Stimulated activated memory B cell treated with anti-CD40 and anti-IgM and Interleukin-4, amounts not matched to agents 10 μg/mL and 1 μg/mL and 100 μg/mL, for 72 hours (primary cell): ENCODE results near the gene MRGPRG.
"Not testable (repeated sequence)": the region's sequence is repeated elsewhere in the genome, so short reads cannot be mapped to it uniquely, and the experiment has no call there.

Experiments
- ATAC-seq: fragments of 150-1000 bp; cut with Tn5 transposase; 2 replicates; pipeline ENCODE4 v1.10.0; 2021
- H3K27ac Mint-ChIP-seq: one replicate; pipeline ENCODE4 v1.8.0; 2022; ENCODE audit warnings: mild to moderate bottlenecking, mixed read lengths
- H3K27me3 Mint-ChIP-seq: one replicate; pipeline ENCODE4 v1.8.0; 2022; ENCODE audit warnings: mixed read lengths
- H3K36me3 Mint-ChIP-seq: one replicate; pipeline ENCODE4 v1.8.0; 2022; ENCODE audit warnings: mixed read lengths
- H3K4me1 Mint-ChIP-seq: one replicate; pipeline ENCODE4 v1.8.0; 2022; ENCODE audit warnings: mixed read lengths
- H3K4me3 Mint-ChIP-seq: one replicate; pipeline ENCODE4 v1.8.0; 2022; ENCODE audit warnings: mild to moderate bottlenecking, moderate library complexity, mixed read lengths
- H3K9me3 Mint-ChIP-seq: one replicate; pipeline ENCODE4 v1.8.0; 2022; ENCODE audit warnings: mixed read lengths

The MRGPRG gene

DNA sequence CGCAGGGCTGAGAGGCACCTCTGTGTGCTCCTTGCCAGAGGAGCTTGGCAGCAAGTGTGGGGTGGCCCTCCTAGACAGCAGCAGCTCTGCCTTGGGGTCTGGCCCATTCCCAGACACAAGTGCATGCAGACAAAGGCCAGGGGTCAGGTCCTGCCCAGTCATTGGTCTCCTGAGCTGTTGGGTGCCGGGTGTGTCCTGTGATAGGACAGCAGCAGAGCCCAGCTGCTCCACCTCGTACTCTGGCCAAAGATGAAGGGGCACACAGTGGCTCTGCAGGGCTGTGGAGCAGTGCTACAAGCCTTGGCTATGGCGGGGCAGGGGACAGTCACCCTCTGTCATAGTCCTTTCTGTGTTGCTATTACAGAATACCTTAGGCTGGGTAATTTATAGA is 36.2 kb downstream of the MRGPRG start:
- no peak overlapping the region for H3K4me3 Mint-ChIP-seq
- H3K9me3 Mint-ChIP-seq = no peaks in the 10 kb centered on the region
- no peak for ATAC-seq
- H3K4me1 Mint-ChIP-seq = no peaks in the 10 kb centered on the region
- peaks cover 23% of the 10 kb centered on the region for H3K27me3 Mint-ChIP-seq
- H3K36me3 Mint-ChIP-seq = no peaks in the 10 kb centered on the region
- H3K27ac Mint-ChIP-seq = no peak overlapping the region

DNA sequence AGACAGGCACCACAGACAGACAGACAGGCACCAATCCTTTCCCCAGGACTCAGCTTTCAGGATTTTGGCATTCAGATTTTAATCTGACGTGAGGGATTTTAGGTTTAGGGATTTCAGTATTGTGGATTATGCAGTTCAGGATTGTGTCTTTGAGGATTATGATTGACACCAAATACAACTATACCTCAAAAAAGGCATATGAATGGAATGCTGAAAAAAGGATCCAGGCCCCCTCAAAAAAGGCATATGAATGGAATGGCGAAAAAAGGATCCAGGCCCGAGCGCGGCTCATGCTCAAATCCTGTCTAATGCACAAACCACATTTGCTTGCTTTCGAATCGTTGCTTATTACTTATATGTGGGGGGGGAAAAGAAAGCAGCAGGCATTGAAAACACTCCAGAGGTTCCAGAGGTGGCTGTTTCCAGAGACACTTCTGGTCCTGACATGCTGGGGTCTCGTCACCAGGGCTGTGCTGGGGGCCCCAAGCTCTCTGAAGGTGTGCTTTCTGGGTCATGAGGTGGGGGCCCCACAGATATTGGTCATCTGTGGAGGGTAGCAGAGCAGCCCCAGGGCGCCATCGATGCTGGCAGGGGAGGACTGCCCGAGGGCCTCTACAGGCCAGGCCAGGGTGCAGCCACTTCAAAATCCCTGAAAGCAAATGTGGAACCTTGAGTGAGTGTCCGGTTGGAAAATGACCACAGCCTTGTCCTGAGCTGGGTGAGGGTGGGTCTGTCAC is 36.7 kb downstream of the MRGPRG start:
- ATAC-seq = no peak
- H3K4me1 Mint-ChIP-seq = no peaks in the 10 kb centered on the region
- no peak overlapping the region for H3K4me3 Mint-ChIP-seq
- H3K27me3 Mint-ChIP-seq = peaks cover 23% of the 10 kb centered on the region
- H3K36me3 Mint-ChIP-seq = no peaks in the 10 kb centered on the region
- H3K9me3 Mint-ChIP-seq = no peaks in the 10 kb centered on the region
- no peak overlapping the region for H3K27ac Mint-ChIP-seq

DNA sequence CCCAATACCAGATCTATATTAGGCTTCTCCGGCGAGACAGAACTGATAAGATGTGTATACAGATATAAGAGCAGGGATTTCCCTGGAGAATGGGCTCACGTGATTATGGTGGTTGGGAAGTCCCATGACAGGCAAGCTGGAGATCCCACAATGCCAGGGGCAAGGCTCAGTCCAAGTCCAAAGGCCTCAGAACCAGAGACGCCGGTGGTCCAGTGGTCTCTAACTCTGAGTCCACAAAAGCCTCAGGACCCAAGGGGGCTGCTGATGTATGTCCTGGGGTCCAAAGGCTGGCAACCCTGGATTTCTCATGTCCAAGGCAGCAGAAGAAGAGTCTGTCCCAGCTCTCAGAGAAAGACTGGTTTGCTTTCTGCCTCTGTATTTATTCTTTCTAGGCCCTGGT is 37.7 kb downstream of the MRGPRG start:
- Mint-ChIP-seq H3K4me1 (no peaks in the 10 kb centered on the region), H3K36me3 (no peaks in the 10 kb centered on the region), H3K27me3 (peaks cover 26% of the 10 kb centered on the region), H3K9me3 (peaks cover 2% of the 10 kb centered on the region), H3K4me3 (no peak overlapping the region), H3K27ac (no peak overlapping the region)
- no peak for ATAC-seq

DNA sequence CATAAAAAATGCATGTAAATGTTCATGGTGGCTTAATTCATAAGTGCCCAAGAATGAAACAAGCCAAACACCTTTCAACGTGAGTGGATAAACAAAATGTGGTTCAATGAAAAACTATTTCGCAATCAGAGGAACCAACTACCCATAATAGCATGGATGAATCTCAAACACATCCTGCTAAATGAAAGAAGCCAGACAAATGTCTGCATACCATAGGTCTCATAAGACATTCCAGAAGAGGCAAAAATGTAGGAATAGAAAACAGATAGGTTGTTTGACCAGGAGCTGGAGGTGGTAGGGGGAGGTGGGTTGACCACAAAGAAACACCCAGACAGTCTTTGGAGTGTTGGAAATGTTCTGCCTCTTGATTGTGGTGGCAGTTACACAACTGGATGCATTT is 40.3 kb downstream of the MRGPRG start:
- Mint-ChIP-seq H3K27me3 (peaks cover 23% of the 10 kb centered on the region), H3K9me3 (peaks cover 8% of the 10 kb centered on the region), H3K36me3 (no peaks in the 10 kb centered on the region), H3K4me3 (no peak overlapping the region), H3K4me1 (no peaks in the 10 kb centered on the region), H3K27ac (no peak overlapping the region)
- ATAC-seq = no peak

DNA sequence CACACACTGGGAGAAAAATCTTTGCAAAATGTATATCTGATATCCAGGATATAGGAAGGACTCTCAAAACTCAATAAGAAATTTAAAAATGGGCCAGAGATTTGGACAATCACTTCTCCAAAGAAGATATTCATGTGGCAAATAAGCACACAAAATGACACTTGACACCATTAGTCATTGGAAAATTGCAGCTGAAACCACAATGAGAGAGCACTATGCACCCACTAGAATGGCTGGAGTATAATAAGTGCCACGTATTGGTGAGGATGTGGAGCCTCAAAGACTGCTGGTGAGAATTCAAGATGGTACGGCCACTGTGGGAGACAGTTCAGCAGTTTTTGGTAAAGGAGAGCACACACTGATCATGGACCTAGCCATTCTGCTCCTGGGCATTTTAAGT is 40.7 kb downstream of the MRGPRG start:
- ATAC-seq = no peak
- no peak overlapping the region for H3K4me3 Mint-ChIP-seq

DNA sequence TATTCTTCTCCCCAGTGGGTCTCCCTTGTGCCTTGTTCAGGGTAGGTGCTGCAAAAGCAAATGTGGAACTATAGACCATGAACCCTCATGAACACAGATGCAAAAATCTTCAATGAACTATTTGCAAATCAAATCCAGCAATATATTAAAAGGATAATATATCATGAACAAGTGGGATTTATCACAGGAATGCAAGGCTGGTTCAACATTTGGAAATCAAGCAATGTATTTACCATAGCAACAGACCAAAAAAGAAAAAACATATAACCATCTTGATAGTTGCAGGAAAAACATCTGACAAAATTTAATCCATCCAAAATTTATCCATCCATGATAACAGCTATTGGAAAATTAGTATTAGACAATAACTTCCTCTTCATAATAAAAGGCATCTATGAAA is 42.1 kb downstream of the MRGPRG start:
- Mint-ChIP-seq H3K27ac (no peak overlapping the region), H3K4me1 (no peaks in the 10 kb centered on the region), H3K4me3 (no peak overlapping the region), H3K27me3 (peaks cover 19% of the 10 kb centered on the region), H3K36me3 (no peaks in the 10 kb centered on the region), H3K9me3 (peaks cover 8% of the 10 kb centered on the region)
- ATAC-seq = no peak

More for the DNA sequence above, 40.7 kb downstream of the MRGPRG start:
- H3K36me3 Mint-ChIP-seq = no peaks in the 10 kb centered on the region
- H3K9me3 Mint-ChIP-seq = peaks cover 8% of the 10 kb centered on the region
- H3K27me3 Mint-ChIP-seq = peaks cover 22% of the 10 kb centered on the region
- no peak overlapping the region for H3K27ac Mint-ChIP-seq
- H3K4me1 Mint-ChIP-seq = no peaks in the 10 kb centered on the region

- no peak for ATAC-seq
- H3K4me3 Mint-ChIP-seq = no peak overlapping the region
- no peaks in the 10 kb centered on the region for H3K4me1 Mint-ChIP-seq
- H3K9me3 Mint-ChIP-seq = peaks cover 8% of the 10 kb centered on the region
- H3K27ac Mint-ChIP-seq = no peak overlapping the region
- H3K27me3 Mint-ChIP-seq = peaks cover 17% of the 10 kb centered on the region
- H3K36me3 Mint-ChIP-seq = no peaks in the 10 kb centered on the region
Measured at GRCh38 chr11:3175194-3175593, 43.4 kb downstream of the MRGPRG start.

DNA sequence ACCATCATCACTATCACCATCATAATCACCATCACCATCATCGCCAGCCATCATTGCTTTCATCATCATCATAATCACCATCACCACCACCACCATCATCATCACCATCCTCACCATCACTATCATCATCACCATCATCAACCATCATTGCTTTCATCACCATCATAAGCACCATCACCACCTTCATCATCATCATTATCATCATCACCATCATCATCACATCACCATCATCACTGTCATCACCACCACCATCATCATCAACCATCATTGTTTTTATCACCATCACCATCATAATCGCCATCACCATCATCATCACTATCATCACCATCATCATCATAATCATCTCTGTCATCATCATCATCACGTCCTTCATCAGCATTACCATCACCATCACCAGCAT is 44.2 kb downstream of the MRGPRG start:
- H3K9me3 Mint-ChIP-seq = peaks cover 8% of the 10 kb centered on the region
- H3K27me3 Mint-ChIP-seq = peaks cover 25% of the 10 kb centered on the region
- no peak overlapping the region for H3K4me3 Mint-ChIP-seq
- no peaks in the 10 kb centered on the region for H3K36me3 Mint-ChIP-seq
- no peak overlapping the region for H3K27ac Mint-ChIP-seq
- ATAC-seq = no peak
- H3K4me1 Mint-ChIP-seq = peaks cover 6% of the 10 kb centered on the region

GRCh38 chr11:3173795-3174194 is 44.8 kb downstream of the MRGPRG start:
- H3K27me3 Mint-ChIP-seq = peaks cover 31% of the 10 kb centered on the region
- peaks cover 6% of the 10 kb centered on the region for H3K4me1 Mint-ChIP-seq
- H3K36me3 Mint-ChIP-seq = no peaks in the 10 kb centered on the region
- no peak for ATAC-seq
- peaks cover 8% of the 10 kb centered on the region for H3K9me3 Mint-ChIP-seq
- no peak overlapping the region for H3K27ac Mint-ChIP-seq
- no peak overlapping the region for H3K4me3 Mint-ChIP-seq

GRCh38 chr11:3171931-3172560 is 46.6 kb downstream of the MRGPRG start:
- ATAC-seq = no peak
- Mint-ChIP-seq H3K27me3 (peaks cover 37% of the 10 kb centered on the region), H3K9me3 (peaks cover 8% of the 10 kb centered on the region), H3K36me3 (no peaks in the 10 kb centered on the region), H3K4me1 (peaks cover 6% of the 10 kb centered on the region), H3K4me3 (no peak overlapping the region), H3K27ac (no peak overlapping the region)

DNA sequence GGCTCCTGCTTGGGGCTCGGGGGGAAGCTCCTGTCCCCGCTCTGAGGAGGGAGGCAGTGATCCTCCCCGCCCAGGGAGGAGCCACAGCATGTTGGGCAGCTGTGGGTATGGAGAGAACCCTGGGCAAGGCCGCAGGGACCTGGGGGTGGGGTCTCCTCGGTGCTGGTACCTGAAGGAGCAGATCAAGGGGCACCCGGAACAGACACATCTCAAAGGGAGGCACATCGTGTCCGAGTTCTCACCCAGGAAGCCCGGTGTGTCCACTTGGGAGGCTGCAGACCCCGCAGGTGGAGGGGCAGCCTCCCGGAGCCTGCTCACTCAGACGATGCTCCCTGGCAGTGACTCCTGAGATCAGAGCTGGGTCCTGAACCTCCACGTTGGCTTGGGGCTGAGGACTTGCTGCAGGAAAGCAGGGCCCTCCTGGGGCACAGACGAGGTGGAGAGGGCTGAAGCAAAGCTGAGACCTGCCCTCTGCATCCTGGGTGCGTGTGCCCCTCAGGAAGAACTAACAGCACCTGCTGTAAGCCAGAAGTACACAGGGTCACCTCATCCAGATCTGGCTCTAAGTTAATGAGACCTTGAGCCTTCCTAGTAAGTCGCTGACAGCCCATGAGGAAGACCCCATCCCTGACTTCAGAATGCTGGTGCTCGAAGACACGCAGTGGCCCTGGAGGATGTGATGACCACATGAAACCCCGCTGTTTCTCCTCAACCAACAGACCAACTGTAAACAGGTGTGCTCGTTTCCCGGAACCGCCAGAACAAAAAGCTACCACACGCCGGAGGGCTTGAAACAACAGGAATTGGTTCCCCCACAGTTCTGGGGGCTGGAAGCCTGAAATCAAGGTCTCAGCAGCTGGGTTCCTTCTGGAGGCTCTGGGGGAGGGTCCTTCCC is 47.6 kb downstream of the MRGPRG start:
- no peak overlapping the region for H3K27ac Mint-ChIP-seq
- ATAC-seq = no peak
- H3K4me3 Mint-ChIP-seq = no peak overlapping the region
- H3K27me3 Mint-ChIP-seq = peaks cover 46% of the 10 kb centered on the region
- peaks cover 6% of the 10 kb centered on the region for H3K4me1 Mint-ChIP-seq
- H3K9me3 Mint-ChIP-seq = peaks cover 7% of the 10 kb centered on the region
- H3K36me3 Mint-ChIP-seq = no peaks in the 10 kb centered on the region

DNA sequence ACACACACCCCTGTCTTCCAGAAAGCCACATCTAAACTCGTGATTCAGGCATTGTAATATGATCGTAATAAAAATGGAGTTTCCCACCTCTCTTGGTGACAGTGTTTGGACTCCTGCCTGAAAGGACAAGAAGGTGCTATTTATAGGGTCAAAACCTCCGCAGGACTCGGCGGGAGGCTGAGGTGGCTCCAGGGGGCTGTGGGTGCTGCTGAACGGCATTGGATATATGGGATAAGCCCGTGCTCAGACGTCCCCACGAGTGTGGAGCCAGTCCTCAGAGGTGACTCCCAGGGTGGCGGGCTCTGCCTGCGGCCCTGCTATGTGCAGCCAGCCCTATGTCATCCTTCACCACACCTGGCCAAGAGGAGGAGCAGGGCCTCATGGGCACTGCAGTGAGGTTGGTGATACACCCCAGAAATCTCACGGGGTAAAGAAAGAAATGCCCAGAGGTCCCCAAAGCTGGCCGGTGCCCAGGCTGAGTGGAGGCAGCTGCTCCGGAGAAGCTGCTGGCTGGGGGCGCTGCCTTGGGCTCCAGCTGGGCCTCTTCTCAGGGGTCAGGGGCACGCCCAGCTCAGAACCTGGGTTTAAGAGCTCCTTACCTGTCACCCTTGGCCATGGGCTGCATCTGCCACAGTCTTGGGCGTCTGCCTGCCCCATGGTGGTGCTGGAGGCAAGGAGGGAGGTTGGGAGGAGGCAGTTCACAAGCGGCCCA is 48.4 kb downstream of the MRGPRG start:
- Mint-ChIP-seq H3K4me3 (no peak overlapping the region), H3K27ac (no peak overlapping the region), H3K27me3 (peaks cover 47% of the 10 kb centered on the region)

DNA sequence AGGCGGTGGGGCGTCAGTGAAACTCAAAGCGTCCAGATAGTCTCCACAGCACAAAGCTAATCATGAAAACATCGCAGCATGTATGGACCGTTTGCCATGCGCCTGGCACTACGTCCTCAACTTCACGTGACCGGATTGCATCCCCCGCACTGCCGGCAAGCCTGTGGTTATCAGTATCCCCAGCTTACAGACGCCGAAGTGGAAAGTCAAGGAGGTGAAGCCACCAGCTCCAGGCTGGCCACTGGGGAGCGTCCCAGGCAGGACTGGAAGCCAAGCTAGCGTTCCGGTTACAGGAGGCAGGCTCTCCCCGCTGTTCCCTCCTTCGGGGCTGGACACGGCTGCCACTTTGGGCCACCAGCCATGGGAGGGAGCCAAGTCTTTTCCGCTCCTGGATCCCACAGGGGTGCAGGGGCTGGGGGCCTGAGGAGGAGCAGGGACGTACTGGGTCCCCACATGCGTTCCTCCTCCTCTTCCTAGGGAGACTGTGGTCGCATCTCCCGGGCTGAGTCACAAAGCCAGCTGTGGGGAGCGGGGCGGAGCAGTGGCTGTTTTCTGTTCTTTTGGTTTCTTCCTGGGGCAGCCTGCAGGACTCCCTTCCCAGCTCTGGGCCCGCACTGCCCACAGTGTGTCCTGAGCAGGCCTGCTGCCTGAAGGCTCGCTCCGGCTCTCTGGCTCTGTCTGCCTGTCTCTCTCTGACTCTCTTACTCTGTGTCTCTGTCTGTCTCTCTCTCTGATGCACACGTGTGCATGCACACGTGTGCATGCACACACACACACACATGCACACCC is 49.2 kb downstream of the MRGPRG start:
- H3K4me1 Mint-ChIP-seq = peaks cover 12% of the 10 kb centered on the region
- peaks cover 47% of the 10 kb centered on the region for H3K27me3 Mint-ChIP-seq
- H3K27ac Mint-ChIP-seq = no peak overlapping the region
- H3K36me3 Mint-ChIP-seq = no peaks in the 10 kb centered on the region
- no peak overlapping the region for H3K4me3 Mint-ChIP-seq
- ATAC-seq = no peak
- no peaks in the 10 kb centered on the region for H3K9me3 Mint-ChIP-seq

More for the DNA sequence above, 48.4 kb downstream of the MRGPRG start:
- no peaks in the 10 kb centered on the region for H3K36me3 Mint-ChIP-seq
- no peaks in the 10 kb centered on the region for H3K9me3 Mint-ChIP-seq
- no peak for ATAC-seq
- peaks cover 12% of the 10 kb centered on the region for H3K4me1 Mint-ChIP-seq

DNA sequence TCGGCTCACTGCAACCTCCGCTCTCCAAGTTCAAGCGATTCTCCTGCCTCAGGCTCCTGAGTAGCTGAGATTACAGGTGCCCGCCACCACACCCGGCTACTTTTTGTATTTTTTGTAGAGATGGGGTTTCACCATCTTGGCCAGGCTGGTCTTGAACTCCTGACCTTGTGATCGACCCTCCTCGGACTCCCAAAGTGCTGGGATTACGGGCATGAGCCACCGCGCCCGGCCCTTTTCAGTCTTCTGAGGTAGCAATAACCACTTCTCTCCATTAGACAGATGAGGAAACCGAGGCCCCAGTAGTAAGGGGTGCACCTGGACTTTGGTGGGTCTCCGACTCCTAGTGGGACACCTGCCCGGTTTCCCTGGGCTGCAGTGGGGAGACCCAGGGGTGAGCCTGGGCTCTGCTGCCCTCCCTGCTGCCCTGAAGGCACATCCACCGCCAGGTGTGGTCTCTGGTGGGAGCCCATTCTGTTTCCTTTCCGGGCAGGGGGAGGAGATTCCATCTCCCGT is 49.8 kb downstream of the MRGPRG start:
- H3K27ac Mint-ChIP-seq, ATAC-seq, H3K36me3 Mint-ChIP-seq, H3K9me3 Mint-ChIP-seq, H3K4me3 Mint-ChIP-seq: not testable (repeated sequence)
- Mint-ChIP-seq H3K27me3 (peaks cover 50% of the 10 kb centered on the region), H3K4me1 (peaks cover 12% of the 10 kb centered on the region)
